Frontal cortex (tissue), 4 donors: ENCODE data around the gene TAS1R3. TPM values are rescaled to one million over a fixed set of nuclear protein-coding genes. Genes with fewer than 3 reads are reported as not detected.

ENCODE experiments used
- DNase-seq, 2 donors: peaks; one replicate each; pipeline ENCODE4 v3.0.0; 2012; ENCODE audit warnings: low spot score in 2 of 2
- FAIRE-seq: peaks from 2 replicates; lab custom pipeline; 2012; peaks lifted over from hg19 to GRCh38; lab: Jason Lieb, UNC
- total RNA-seq: library from RNA; depleted of rRNA; stranded (reverse); fragments of >200 nt; gene quantifications from one replicate; pipeline ENCODE4 v1.2.3, GENCODE V29; 2014
- donor health status: control.
- donor health status: control.
- donor health status: control.

TAS1R3 gene
- total RNA-seq, 1 donor from 2014 or later, result 0.41 TPM

DNA sequence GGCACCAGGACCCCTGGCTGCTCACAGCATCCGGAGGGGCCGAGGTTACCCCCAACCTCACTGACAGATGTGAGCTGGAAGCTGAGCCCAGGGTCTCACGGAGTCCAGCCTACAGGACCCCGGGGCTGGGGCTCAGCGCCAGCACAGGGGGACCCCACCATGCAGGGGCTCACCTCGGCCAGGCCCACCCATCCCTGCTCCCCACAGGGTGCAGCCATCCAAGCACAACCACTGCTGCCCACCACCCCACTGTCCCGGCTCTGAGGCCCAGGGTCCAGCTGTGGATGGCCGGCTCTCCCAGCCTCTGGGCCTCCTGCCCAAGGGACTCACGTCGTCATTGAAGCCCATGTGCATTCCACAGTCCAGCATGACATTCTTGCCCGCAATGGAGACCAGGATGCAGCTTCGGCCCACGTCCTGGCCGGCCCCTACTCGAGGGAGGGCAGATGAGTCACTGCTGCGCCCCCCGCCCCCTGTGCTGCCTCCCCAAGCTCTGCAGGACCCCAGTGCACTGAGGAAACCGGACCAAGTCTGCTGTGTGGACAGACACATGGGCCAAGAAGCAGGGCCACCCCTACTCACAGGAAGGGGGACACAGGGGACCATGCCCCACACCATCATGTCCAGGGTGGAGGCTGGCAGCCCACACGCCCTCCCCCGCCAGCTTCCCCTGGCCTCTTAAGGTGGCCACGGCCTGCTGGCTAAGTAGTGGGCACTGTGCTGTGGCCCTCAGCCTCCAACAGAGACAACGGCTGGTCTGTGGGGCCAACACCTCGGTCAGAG lies 10.2 kb upstream of the TAS1R3 start:
- FAIRE-seq (no peak), DNase-seq (no peak)

DNA sequence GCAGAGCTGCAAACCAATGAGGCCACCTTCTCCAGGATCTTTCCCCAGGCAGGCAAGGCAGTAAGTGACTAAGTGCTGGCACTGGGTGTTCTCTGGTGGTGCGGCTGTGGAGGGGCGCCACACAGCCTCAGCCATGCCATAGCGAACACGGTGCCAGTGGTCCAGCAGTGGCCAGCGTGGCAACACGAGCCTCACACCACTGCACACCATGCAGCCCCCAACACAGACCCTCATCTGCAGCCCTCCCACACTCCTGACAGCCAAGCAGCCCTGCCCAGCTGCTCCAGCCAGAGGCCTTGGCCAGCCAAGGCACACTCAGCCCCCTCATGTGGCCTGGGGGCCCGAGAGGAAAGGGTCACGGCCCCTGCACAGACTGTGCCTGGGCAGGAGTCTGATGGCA lies 9.6 kb upstream of the TAS1R3 start:
- FAIRE-seq (no peak), DNase-seq (no peak)

DNA sequence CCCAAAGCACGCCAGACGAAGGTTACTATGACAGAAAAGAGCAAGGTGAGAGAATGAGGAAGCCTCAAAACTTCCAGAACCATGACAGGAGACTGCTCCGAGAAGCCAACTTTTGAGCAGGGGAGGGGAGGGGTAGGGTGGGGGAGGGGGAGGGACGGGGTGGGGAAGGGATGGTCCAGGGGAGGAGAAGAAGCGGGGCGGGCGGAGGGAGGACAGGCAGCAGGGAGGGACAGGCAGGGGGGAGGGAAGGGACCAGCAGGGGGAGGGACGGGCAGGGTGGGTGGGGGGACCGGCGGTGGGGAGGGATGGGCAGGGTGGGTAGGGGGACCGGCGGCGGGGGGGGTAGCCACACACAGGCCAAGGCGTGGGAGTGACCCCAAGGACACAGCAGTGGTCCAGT lies 8.7 kb upstream of the TAS1R3 start:
- FAIRE-seq (no peak), DNase-seq (no peak)

DNA sequence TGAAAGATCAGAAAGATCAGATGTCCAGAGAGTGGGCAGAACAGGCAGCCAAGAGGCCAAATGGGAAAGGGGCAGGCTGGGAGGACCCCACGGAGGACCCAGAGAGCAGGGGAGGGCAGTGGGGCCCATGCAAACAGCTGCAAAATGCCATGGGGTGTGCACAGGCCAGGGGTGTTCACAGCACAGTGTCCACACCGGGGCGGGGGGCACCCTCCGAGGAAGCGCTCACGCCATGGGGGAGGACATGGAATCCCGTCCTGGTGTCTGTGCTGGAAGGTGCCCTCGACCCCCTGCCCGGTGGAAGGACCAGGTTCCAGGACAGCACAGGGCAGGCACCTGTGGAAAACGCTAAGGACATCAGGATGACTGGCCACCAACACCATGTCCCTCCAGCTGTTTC lies 8.1 kb upstream of the TAS1R3 start:
- FAIRE-seq (no peak), DNase-seq (no peak)

DNA sequence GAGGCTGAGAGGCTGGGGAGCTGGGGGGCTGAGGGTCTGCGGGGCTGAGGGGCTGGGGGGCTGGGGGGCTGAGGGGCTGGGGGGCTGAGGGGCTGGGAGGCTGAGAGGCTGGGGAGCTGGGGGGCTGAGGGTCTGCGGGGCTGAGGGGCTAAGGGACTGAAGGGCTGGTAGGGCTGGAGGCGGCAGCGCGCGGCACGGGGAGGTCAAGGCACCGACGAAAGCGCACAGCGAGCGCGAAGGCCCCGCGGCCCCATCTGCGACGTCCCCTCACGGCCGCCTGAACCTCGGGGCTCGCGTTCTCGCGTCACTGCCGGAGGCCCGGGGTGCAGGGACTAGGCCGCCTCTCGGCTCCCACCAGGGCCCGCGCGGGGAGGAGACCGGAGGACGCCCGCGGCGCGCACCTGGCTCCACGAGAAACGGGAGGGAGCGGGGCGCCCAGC lies 7.0 kb upstream of the TAS1R3 start:
- DNase-seq (no peak), FAIRE-seq (no peak)

DNA sequence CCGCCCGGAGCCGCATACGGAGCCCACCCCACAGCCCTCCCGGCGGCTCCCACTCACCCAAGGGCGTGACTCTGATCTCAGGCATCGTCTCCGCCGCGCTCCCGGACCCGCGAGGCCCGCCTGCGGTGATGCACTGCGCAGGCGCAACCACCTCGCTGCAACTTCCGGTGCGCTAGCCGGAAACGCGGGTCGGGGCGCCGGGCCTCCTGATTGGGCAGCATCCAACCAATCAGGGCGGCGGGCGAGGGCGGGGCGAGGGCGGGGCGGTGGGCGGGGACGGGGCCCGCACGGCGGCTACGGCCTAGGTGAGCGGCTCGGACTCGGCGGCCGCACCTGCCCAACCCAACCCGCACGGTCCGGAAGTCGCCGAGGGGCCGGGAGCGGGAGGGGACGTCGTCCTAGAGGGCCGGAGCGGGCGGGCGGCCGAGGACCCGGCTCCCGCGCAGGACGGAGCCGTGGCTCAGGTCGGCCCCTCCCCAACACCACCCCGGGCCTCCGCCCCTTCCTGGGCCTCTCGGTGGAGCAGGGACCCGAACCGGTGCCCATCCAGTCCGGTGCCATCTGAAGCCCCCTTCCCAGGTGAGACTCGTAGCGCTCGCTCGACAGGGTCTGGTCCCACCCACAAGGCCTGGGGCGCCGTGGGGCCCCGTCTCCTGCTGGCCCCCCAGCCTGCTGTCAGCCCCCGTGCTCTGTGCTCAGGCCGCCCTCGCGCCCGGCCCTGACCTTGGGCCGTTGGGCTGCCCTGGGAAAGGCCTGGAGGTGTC lies 6.4 kb upstream of the TAS1R3 start, which contains the start of the genes CPTP and INTS11:
CPTP (plus strand) TSS at position 279 of the 764 bp plus-strand sequence. CDS start 2,109 bp downstream, outside the sequence.
INTS11 (minus strand) TSS at position 137 of the 764 bp plus-strand sequence; CDS start at position 85, 52 bp downstream.
- DNase-seq, result peak; percentile 96 to 98
- FAIRE-seq, result no peak

DNA sequence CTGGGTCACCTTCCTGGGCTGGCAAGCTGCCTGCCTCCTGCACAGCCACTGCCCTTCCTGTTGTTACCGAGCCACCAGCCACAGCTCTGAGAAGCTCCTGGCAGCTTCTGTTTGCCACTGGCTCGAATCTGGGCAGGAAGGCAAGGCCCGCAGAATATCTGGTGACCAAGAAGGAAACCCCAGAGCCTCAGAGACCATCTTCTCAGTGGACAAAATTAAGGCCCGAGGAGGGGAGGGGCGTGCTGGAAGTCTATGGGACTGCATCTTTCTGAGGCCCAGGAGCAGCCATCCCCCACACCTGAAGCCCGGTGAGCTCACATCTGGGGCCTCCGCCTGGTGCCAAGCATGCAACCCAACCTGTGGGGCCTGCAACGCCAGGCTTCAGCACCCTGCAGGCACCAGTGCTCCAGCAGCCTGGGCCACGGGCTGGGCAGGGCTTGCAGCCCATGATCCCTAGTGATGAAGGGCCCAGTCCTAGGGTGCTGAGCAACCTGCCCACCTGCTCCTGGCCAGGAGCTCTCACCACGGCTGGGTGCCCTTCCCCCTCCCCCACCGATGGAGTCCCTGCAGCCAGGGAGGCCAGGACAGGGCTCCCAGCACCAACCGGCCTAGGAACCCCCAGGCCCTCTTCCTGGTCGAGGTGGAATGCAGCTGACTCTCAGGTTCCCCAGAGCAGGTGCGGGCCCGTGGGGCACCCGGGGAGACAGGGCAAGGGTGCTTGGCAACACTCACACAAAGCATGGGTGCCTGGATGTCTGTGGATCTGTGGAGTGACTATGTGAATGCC lies 5.6 kb upstream of the TAS1R3 start:
- DNase-seq (no peak), FAIRE-seq (no peak)

DNA sequence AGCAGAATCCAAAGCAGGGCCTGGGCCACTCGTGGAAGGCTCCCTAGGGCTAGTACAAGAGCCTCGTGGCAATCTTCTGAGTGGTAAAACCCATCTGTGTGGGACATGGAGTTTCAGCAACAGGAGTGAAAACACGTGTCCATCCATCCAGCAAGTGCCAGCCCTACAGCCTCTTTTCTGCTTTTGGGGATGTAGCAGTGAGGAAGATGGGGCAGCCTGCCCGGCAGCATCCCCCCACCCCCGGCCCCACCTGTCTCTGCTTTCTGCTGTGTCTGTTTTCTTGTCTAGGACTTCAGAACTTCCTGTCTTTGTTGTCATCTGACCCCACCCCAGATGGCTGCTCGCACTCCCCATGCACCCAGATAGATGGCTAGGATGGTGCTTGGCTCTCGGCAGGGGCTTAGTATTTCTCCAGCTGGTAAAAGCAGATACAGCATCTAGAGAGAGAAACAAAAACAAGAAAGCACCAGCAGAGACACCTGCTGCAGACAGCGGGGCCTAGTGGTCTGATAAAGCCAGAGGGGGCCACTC lies 4.9 kb upstream of the TAS1R3 start:
- FAIRE-seq (no peak), DNase-seq (no peak)

DNA sequence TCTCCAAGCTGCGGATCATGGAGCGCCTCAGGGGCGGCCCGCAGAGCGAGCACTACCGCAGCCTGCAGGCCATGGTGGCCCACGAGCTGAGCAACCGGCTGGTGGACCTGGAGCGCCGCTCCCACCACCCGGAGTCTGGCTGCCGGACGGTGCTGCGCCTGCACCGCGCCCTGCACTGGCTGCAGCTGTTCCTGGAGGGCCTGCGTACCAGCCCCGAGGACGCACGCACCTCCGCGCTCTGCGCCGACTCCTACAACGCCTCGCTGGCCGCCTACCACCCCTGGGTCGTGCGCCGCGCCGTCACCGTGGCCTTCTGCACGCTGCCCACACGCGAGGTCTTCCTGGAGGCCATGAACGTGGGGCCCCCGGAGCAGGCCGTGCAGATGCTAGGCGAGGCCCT lies 3.8 kb upstream of the TAS1R3 start:
- DNase-seq, result no peak
- no peak for FAIRE-seq

DNA sequence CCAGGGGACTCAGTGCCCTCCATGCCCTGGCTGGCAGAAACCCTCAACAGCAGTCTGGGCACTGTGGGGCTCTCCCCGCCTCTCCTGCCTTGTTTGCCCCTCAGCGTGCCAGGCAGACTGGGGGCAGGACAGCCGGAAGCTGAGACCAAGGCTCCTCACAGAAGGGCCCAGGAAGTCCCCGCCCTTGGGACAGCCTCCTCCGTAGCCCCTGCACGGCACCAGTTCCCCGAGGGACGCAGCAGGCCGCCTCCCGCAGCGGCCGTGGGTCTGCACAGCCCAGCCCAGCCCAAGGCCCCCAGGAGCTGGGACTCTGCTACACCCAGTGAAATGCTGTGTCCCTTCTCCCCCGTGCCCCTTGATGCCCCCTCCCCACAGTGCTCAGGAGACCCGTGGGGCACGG lies 2.8 kb upstream of the TAS1R3 start:
- no peak for FAIRE-seq
- DNase-seq, result no peak

DNA sequence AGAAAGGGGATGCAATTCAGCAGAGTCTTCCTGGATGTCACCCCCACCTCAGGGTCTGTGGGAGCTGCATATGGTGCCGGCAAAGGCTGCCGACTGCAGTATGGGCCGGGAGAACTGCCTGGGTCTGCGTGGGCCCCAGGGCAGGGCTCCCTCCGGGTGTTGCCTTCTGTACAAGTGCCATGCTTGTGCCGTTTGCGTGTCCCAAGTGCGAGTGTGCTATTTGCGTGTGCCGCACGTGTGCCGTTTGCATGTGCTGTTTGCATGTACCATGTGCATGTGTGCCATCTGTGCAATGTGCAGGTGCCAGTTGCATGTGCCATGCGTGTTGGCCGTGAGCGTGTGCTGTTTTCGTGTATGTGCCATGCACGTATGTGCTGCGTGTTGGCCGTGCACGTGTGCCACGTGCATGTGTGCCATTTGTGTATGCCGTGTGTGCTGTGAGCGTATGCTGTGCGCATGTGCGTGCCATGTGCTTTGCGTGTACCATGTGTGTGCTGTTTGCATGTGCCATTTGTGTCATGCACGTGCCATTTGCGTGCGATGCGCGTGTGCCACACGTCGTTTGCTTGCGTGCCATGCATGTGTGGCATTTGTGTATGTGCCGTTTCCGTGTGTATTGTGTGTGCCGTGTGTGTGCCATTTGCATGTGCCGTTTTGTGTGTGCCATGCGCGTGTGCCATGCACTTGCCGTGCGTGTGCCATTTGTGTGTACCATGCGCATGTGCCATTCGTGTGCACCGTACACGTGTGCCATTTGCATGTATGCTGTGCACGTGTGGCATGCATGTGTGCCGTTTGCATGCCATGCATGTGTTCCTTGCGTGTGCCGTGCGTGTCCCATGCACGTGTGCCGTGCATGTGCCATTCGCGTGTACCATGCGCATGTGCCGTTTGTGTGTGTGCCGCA lies 1.5 kb upstream of the TAS1R3 start:
- FAIRE-seq (no peak), DNase-seq (no peak)

DNA sequence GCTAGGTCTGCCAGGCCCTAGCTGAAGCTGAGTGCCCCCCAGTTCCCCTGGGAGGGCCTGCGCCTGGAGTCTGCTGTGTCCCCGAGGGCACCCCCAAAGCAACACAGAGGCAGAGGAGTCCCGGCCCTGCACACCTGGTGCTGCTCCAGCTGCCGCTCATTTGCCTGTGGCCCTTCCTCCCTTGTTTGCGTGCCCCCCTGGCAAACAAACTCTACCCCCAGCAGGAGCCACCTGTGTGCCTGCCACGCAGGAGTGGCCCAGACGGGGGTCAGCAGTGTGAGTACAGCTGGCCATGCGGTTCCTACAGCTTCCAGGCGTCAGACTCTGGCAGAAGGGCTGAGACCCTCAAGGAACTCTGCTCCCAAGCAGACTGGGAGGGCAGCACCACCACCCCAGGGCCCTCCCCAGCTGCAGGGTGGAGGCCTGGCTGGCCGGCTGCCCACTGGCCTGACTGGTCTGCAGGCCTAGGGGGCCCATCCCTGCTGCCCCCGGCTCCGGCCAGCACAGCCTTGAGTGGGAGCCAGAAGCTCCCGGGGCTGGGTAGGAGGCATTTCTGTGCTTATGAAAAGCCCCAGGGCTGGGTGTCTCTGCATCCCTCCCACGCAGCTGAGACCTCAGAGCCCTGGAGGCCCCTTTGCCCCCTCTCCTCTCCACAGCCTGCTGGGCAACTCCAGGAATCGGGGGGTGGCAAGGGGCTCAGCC lies 563 bp upstream of the TAS1R3 start:
- DNase-seq (no peak), FAIRE-seq (no peak)

DNA sequence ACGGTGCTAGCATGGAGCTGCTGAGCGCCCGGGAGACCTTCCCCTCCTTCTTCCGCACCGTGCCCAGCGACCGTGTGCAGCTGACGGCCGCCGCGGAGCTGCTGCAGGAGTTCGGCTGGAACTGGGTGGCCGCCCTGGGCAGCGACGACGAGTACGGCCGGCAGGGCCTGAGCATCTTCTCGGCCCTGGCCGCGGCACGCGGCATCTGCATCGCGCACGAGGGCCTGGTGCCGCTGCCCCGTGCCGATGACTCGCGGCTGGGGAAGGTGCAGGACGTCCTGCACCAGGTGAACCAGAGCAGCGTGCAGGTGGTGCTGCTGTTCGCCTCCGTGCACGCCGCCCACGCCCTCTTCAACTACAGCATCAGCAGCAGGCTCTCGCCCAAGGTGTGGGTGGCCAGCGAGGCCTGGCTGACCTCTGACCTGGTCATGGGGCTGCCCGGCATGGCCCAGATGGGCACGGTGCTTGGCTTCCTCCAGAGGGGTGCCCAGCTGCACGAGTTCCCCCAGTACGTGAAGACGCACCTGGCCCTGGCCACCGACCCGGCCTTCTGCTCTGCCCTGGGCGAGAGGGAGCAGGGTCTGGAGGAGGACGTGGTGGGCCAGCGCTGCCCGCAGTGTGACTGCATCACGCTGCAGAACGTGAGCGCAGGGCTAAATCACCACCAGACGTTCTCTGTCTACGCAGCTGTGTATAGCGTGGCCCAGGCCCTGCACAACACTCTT lies 1.1 kb downstream of the TAS1R3 start:
- no peak for DNase-seq
- FAIRE-seq, result no peak

DNA sequence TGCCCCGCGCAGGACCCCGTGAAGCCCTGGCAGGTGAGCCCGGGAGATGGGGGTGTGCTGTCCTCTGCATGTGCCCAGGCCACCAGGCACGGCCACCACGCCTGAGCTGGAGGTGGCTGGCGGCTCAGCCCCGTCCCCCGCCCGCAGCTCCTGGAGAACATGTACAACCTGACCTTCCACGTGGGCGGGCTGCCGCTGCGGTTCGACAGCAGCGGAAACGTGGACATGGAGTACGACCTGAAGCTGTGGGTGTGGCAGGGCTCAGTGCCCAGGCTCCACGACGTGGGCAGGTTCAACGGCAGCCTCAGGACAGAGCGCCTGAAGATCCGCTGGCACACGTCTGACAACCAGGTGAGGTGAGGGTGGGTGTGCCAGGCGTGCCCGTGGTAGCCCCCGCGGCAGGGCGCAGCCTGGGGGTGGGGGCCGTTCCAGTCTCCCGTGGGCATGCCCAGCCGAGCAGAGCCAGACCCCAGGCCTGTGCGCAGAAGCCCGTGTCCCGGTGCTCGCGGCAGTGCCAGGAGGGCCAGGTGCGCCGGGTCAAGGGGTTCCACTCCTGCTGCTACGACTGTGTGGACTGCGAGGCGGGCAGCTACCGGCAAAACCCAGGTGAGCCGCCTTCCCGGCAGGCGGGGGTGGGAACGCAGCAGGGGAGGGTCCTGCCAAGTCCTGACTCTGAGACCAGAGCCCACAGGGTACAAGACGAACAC lies 1.8 kb downstream of the TAS1R3 start:
- FAIRE-seq, result no peak
- peak in 1 of 2 donors; percentile 57 for DNase-seq

DNA sequence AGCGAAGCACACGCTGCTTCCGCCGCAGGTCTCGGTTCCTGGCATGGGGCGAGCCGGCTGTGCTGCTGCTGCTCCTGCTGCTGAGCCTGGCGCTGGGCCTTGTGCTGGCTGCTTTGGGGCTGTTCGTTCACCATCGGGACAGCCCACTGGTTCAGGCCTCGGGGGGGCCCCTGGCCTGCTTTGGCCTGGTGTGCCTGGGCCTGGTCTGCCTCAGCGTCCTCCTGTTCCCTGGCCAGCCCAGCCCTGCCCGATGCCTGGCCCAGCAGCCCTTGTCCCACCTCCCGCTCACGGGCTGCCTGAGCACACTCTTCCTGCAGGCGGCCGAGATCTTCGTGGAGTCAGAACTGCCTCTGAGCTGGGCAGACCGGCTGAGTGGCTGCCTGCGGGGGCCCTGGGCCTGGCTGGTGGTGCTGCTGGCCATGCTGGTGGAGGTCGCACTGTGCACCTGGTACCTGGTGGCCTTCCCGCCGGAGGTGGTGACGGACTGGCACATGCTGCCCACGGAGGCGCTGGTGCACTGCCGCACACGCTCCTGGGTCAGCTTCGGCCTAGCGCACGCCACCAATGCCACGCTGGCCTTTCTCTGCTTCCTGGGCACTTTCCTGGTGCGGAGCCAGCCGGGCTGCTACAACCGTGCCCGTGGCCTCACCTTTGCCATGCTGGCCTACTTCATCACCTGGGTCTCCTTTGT lies 2.6 kb downstream of the TAS1R3 start:
- no peak for DNase-seq
- FAIRE-seq, result no peak

DNA sequence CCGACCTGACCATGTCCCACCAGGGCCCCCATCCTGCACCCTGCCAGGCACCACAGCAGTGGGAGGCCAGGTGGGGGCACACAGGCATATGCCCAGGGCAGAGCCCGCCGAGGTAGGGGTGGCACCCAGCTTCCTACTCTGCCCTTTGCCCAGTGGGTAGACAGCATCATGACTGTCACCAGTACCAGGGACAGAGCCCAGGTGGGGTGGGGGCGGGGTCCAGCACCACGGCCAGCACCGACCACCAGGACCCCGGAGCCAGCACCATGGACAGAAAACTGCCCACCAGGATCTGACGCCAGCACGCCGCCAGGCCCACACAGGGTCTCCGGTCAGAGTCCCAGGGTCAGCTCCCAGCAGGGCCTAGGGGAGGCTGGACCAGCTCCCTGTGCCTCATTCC lies 3.8 kb downstream of the TAS1R3 start:
- FAIRE-seq, result no peak
- DNase-seq, result no peak

DNA sequence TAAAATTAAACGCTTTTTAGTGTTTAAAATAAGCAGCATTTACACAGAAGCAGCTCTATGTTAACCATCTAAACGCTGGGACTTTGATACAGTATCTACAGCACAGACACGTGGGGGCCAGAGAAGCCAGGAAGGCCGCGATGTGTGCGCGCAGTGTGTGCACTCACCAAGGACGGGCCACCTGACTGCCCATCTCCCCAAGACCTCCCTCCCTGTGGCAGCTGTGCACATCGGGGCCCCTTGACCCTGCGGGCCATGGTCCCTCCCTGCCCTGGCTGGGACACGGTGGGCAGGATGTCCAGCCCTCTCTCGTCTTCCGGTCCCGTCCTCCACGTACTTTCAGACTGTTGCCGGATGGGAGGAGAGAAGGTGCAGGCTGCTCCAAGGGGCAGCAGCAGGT lies 4.2 kb downstream of the TAS1R3 start:
- FAIRE-seq (no peak), DNase-seq (no peak)
